Suprapubic skin (tissue), 3 donors: ENCODE results near the gene ARVCF.

Experiments
- POLR2A ChIP-seq, 2 donors: fragments of 450-650 bp; IDR thresholded peaks; one replicate each; pipeline ENCODE4 v1.6.1; 2017; ENCODE audit warnings: antibody characterized with exemption in 2 of 2, mild to moderate bottlenecking in 2 of 2, moderate library complexity in 2 of 2
- TF ChIP-seq, protein P1 (sequence below), 2 donors: fragments of 200-600 bp in 1 of 2; fragments of 450-650 bp in 1 of 2; sonication (generic) in 1 of 2; IDR thresholded peaks; one replicate each; pipeline ENCODE4 v1.5.1; 2016 to 2019; ENCODE audit warnings: antibody characterized with exemption in 2 of 2, mild to moderate bottlenecking in 1 of 2, moderate library complexity in 1 of 2

DNA sequence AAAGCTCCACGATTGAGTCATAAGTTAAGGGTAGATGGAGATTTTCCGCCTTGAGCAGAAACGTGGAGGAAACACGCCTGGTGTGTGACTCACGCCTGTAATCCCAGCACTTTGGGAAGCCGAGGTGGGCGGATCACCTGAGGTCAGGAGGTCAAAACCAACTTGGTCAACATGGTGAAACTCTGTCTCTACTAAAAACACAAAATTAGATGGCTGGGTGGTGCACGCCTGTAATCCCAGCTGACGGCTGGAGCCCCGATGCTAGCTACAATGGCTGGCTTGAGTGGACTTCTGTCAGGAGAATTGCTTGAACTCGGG, 46.1 kb upstream of the ARVCF start:
- no peak for TF ChIP-seq POLR2A (IDR thresholded peaks at IDR 0.05)
- TF ChIP-seq, protein P1, sequence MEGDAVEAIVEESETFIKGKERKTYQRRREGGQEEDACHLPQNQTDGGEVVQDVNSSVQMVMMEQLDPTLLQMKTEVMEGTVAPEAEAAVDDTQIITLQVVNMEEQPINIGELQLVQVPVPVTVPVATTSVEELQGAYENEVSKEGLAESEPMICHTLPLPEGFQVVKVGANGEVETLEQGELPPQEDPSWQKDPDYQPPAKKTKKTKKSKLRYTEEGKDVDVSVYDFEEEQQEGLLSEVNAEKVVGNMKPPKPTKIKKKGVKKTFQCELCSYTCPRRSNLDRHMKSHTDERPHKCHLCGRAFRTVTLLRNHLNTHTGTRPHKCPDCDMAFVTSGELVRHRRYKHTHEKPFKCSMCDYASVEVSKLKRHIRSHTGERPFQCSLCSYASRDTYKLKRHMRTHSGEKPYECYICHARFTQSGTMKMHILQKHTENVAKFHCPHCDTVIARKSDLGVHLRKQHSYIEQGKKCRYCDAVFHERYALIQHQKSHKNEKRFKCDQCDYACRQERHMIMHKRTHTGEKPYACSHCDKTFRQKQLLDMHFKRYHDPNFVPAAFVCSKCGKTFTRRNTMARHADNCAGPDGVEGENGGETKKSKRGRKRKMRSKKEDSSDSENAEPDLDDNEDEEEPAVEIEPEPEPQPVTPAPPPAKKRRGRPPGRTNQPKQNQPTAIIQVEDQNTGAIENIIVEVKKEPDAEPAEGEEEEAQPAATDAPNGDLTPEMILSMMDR (IDR thresholded peaks at IDR 0.05), result no peak
